ENCODE results near the gene MLLT6.

MLLT6 gene

DNA sequence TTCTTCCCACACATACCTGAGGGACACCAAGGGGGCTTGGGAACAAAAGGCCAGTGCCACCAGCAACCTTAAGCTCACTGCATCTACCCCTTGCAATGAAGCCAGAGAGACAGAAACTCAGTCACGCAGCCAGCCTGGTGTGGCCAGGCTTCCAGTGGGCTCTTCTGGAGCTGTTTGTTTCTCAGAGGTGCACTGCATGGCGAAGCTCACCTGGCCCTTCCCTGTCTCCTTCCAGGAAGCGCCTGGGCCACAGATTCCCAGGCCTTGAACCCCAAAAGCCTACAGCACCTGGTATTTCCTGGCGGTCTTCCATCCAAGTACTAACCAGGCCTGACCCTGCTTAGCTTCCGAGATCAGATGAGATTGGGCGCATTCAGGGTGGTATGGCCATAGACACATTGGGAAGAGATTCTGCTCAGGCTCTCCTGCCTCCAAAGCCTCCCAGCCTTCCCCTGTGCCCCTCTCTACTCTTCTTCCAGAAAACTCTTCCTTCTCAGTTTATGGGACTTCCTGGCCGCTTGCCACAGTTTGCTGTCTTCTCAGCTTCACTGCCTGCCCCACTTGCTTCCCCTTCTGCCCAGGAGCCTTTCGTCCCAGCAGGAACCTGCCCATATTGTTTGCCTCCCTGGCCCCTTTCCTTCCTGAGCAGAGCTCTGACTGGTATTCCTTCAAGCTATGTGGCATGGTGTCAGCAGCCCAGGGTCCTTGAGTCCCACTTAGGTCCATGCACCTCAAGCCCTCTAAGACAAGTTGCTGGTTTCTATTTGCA, 26.6 kb downstream of the MLLT6 start:
- DNase-seq (ENCODE audit: low spot score in 2 of 2) = no peak
- H3K27me3 ChIP-seq (ENCODE audit: low read depth) = no peaks in the 10 kb centered on the region
- H3K4me1 ChIP-seq = peaks cover 7% of the 10 kb centered on the region
- in situ Hi-C loops (cut with MboI; ENCODE audit: low sequenced_read_pairs) = loop anchor here (5.0 kb wide), 1 partner anchor 54 kb away; no protein-coding TSS in a partner anchor
- H3K4me3 ChIP-seq = peak overlapping the region; percentile 71
- H3K36me3 ChIP-seq (replicated peaks) = peaks cover 59% of the 10 kb centered on the region
- H3K9me3 ChIP-seq = 0 out of 2 replicates have a peak, but pooled peaks cover 2% of the 10 kb centered on the region

DNA sequence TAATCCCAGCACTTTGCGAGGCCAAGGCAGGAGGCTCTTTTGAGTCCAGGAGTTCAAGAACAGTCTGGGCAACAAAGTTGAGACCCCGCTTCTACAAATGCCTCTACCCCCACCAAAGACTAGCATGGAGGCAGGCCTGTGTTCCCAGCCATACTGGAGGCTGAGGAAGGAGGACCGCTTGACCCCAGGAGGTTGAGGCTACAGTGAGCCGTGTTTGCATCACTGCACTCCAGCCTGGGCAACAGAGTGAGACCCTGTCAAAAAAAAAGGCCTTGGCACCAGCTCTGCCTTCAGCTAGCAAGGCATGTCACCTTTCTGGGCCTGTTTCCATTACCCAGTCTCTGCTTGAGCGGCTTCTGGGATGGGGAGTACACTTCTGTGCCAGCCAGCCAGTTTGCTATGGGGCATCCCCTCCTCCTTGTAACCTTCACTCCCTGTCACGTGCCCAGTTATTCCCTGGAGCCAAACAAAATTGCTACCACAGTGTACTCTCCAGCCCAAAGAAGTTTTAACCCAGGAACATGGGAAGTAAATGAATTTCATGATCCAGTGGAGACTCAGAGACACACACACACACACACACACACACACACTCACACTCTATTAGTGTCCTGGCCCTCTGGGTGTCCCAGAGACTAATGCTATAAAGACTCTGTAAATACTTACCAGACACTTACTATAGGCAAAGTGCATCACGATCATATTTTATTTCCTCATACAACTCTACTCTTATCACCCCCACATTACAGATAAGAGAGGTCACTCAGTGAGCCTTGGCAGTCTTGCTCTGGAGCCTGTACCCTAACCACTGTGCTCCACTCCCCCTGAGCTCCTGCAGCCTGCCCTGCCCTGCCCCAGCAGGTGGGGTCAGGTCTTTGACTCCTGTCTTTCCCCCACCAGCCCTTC, 27.6 kb downstream of the MLLT6 start:
- Histone ChIP-seq H3K4me1 (peaks cover 7% of the 10 kb centered on the region), H3K27me3 (ENCODE audit: low read depth) (no peaks in the 10 kb centered on the region), H3K9me3 (0 out of 2 replicates have a peak, but pooled peaks cover 2% of the 10 kb centered on the region), H3K36me3 (replicated peaks) (peaks cover 68% of the 10 kb centered on the region), H3K4me3 (no peak overlapping the region)
- DNase-seq (ENCODE audit: low spot score in 2 of 2) = no peak
- in situ Hi-C loops (cut with MboI; ENCODE audit: low sequenced_read_pairs) = loop anchor here (5.0 kb wide), 1 partner anchor 55 kb away; no protein-coding TSS in a partner anchor

DNA sequence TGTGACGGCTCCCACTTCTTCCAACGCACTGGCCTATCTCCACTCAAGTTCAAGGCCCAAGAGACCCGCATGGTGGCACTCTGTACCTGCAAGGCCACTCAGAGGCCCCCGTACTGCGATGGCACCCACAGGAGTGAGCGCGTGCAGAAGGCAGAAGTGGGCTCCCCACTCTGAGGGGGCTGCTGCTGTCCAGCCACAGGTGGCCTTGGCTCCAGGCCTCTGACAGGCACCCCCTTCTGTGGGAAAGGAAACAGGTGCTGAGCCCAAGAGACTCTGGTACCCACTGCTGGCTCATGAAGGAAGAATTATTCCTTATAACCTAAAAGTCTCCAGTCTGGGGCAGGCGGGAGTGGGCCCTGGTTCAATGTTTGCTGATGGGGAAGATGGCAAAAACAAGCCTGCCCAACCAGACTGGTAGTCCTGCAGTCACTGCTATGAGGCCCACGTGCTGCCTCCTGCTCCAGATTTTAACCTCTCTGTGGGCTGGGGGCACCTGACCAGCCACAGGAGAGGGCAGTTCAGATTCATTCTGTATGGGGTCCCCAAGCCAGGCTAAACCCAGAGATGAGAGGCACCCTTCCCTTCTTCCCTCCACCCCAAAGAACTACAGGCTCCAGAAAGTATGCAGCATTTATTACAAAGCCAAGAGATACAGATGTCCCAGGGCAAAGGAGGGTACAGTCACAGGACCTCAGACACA, 28.4 kb downstream of the MLLT6 start:
- Histone ChIP-seq H3K4me1 (peaks cover 7% of the 10 kb centered on the region), H3K4me3 (no peak overlapping the region), H3K9me3 (0 out of 2 replicates have a peak, but pooled peaks cover 2% of the 10 kb centered on the region), H3K27me3 (ENCODE audit: low read depth) (no peaks in the 10 kb centered on the region), H3K36me3 (replicated peaks) (peaks cover 74% of the 10 kb centered on the region)
- in situ Hi-C loops (cut with MboI; ENCODE audit: low sequenced_read_pairs) = loop anchor here (5.0 kb wide), 1 partner anchor 56 kb away; no protein-coding TSS in a partner anchor
- DNase-seq (ENCODE audit: low spot score in 2 of 2) = no peak

DNA sequence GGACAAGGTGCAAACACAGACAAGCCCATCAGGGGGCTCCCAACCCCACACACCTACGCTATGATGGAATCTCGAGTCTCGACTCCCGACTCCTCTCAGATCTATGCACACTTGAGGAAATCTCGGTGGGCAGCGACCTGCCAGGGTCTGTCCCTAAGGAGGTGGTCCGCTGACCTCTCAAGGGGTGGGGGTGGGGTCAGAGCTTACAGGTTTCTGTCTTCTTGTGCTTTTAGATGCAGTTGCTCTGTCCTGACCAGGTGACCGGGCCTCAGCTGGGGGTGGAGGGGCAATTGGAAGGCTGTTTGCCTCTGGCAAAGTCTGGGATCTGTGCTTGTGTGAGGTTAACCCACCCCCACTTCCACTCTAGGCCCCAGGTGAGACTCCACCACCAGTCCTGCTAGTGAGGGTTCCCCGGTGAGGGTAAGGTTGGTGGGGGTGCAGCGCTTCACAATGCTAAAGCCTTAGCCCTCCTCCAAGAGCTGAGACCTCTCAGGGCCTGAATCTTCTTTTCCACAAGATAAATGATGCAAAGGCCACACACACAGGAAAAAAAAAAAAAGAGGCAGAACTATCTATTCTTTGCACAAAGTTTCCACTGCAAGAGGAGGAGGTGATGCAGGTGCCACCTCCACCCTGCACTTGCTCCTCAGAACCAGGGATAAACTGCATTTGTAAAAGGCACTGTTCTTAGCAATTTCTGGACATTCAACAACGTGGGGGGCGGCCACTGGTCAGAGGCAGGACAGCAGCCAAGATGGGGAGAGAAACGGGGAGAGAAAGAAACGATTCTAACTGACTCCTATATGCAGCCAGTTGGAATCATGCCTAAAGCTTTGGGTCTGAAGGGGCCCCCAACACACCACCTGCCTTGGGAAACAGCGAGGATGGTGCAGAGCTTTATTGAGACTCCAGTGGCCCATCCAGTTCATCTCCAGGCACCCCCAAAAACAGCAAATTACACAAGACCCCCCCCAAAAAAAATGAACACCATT, 29.2 kb downstream of the MLLT6 start:
- H3K9me3 ChIP-seq = 0 out of 2 replicates have a peak, but pooled peaks cover 2% of the 10 kb centered on the region
- peaks cover 82% of the 10 kb centered on the region for H3K36me3 ChIP-seq (replicated peaks)
- peaks cover 7% of the 10 kb centered on the region for H3K4me1 ChIP-seq
- H3K4me3 ChIP-seq = no peak overlapping the region
- in situ Hi-C loops (cut with MboI; ENCODE audit: low sequenced_read_pairs) = loop anchor here (5.0 kb wide), 1 partner anchor 57 kb away; no protein-coding TSS in a partner anchor
- peak in 1 of 2 experiments; percentile 55 for DNase-seq (ENCODE audit: low spot score in 2 of 2)
- H3K27me3 ChIP-seq (ENCODE audit: low read depth) = no peaks in the 10 kb centered on the region

DNA sequence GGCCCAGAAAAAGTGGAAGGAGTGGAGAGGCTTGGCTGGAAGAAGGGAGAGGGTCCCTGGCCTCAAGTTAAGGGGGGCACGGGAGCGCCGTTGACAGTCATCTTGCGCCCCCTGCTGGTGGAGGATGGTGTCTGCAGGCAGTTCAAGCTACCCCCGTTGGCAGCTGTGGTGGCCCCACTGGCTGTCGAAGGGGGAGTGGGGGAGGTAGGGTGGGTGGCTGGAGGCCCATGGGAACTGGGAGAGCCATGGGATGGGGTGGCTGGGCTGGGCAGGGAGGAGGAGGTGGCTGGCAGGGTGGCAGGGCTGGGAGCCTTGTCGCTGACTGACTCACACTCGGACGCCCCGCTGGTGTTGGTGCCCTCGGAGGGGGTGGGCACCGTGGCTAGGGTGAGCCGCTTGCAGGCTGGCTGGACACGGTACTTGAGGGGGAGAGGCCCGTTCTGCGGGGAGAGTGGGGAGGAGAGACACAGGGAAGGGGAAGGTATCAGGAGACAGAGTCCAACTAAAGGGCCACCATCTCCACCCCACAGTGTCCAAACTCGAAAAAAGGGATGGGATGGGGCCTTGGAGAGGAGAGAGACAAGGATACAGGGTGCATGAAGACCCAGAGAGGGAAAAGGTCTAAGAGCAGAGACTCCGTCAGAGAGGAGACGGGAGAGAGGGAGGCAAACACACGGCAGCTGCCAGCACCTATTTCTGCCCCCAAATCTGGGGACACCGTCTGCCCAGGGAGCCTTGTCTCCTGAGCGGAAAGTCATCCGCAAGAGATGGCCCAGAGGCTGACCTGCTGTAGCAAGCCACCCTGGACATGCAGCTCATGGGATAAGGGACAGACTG, 30.3 kb downstream of the MLLT6 start:
- Histone ChIP-seq H3K36me3 (replicated peaks) (peaks cover 84% of the 10 kb centered on the region), H3K4me3 (no peak overlapping the region), H3K4me1 (peaks cover 7% of the 10 kb centered on the region), H3K27me3 (ENCODE audit: low read depth) (no peaks in the 10 kb centered on the region), H3K9me3 (0 out of 2 replicates have a peak, but pooled peaks cover 2% of the 10 kb centered on the region)
- DNase-seq (ENCODE audit: low spot score in 2 of 2) = peak in 1 of 2 experiments; percentile 82
- in situ Hi-C loops (cut with MboI; ENCODE audit: low sequenced_read_pairs) = no loop called here

DNA sequence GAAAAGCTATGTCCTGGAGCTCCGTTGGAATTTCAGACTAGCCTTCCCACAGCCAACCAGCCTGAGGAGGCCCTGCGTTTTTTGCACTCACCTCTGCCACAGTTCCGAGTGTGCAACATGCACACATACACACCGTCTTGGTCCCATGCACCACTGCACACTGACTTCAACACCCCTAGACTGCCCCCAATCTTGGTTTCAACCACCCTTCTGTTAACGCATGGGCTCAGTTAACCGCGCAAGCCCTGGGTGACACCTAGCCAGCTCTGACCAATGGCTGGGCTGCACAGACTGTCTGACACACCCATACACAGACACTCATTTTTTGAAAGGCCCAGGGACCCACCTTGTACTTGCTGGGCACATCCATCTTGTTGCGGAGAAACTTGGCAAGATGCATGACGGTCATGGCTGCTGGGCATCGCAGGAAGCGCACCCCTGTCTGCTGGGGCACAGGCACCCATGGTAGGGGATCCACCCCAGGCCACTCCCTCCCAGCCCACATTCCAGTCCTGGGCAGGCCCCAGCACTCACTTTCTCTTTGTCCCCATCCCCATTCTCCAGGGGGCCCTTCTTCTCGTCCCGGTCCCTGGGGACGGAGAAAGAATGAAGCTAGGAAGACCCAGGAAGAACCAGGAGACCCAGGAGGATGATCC, 33.1 kb downstream of the MLLT6 start:
- no peak for DNase-seq (ENCODE audit: low spot score in 2 of 2)
- in situ Hi-C loops (cut with MboI; ENCODE audit: low sequenced_read_pairs) = no loop called here
- Histone ChIP-seq H3K27me3 (ENCODE audit: low read depth) (no peaks in the 10 kb centered on the region), H3K4me3 (no peak overlapping the region), H3K36me3 (replicated peaks) (peaks cover 64% of the 10 kb centered on the region), H3K9me3 (no peaks in the 10 kb centered on the region), H3K4me1 (no peaks in the 10 kb centered on the region)

DNA sequence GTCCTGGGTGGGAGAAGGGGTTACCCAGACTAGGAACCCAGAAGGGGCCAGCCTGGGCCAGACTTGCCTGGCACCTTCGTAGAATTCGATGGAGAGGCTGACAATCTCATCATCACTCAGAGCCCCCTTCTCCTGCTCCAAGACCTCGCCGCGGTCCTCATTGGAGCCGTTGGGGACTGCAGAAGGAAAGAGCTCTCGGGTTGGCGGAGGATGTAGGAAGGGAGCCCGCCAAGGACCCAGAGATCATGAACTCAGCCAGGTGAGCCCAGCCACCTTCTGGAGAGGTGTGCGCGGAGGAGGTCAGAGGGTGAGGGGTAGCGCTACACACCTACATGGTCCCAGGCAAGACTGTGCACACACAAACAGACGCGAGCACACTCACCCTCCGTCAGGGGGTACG, 33.6 kb downstream of the MLLT6 start:
- in situ Hi-C loops (cut with MboI; ENCODE audit: low sequenced_read_pairs) = no loop called here
- Histone ChIP-seq H3K4me3 (no peak overlapping the region), H3K4me1 (no peaks in the 10 kb centered on the region), H3K27me3 (ENCODE audit: low read depth) (no peaks in the 10 kb centered on the region), H3K36me3 (replicated peaks) (peaks cover 59% of the 10 kb centered on the region), H3K9me3 (no peaks in the 10 kb centered on the region)
- no peak for DNase-seq (ENCODE audit: low spot score in 2 of 2)

DNA sequence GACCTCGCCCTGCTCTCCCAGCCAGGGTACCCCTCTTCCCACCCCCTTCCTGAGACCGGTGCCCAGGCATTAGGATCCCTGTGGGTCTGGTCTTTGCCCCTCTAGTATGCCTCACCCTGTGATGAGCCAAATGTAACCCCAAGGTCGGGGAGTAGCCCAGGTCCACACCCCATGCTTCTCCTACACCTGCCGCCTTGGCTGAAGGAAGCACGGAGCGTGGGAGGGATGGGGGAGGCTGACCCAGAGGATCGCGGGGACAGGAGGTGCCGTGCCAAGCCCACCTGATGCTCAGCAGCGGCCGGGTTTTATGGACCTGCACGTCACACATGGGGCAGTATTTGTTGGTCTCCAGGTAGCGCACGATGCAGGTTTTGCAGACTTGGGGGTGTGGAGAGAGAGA, 34.2 kb downstream of the MLLT6 start:
- in situ Hi-C loops (cut with MboI; ENCODE audit: low sequenced_read_pairs) = no loop called here
- Histone ChIP-seq H3K36me3 (replicated peaks) (peaks cover 53% of the 10 kb centered on the region), H3K4me1 (no peaks in the 10 kb centered on the region), H3K9me3 (no peaks in the 10 kb centered on the region), H3K27me3 (ENCODE audit: low read depth) (no peaks in the 10 kb centered on the region), H3K4me3 (no peak overlapping the region)
- DNase-seq (ENCODE audit: low spot score in 2 of 2) = no peak

DNA sequence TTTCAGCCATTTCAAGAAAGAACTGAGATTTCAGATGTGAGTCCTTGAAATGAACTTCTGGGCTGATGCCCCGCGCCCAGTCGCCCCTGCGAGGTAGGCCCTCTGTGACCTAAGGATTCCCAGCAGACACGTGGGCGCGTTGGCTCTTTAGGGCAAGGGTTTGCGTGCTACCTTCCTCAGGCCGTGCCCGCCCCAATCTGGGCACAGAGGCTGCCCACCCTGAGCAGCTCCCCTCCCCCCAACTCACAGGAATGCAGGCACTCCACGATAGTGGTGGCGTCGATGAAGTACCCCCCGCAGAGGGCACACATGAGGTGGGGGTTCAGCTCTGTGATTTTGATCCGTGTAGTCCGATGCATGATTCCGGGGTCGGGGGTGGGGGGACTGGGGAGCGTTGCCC, 35.0 kb downstream of the MLLT6 start:
- H3K27me3 ChIP-seq (ENCODE audit: low read depth) = no peaks in the 10 kb centered on the region
- no peaks in the 10 kb centered on the region for H3K4me1 ChIP-seq
- no peak overlapping the region for H3K4me3 ChIP-seq
- in situ Hi-C loops (cut with MboI; ENCODE audit: low sequenced_read_pairs) = no loop called here
- DNase-seq (ENCODE audit: low spot score in 2 of 2) = no peak
- H3K36me3 ChIP-seq (replicated peaks) = peaks cover 53% of the 10 kb centered on the region
- H3K9me3 ChIP-seq = no peaks in the 10 kb centered on the region

DNA sequence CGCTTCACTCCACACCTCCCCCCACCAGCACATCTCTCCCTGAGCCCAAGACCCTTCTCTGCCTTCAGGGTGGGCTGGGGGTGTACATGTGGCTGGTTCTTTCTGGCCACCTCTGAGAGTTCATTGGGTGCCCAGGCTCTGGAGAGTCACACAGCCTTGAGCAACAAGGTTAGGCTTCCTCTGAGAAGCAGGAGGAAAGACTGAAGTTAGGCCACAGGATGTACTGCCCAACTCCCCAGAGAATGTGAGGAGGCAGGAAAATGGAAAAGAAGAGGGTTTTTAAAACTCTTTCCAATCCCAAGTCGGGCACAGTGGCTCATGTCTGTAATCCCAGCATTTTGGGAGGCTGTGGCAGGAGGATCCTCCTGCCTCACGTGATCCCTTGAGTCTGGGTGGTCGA, 35.7 kb downstream of the MLLT6 start:
- in situ Hi-C loops (cut with MboI; ENCODE audit: low sequenced_read_pairs) = no loop called here
- Histone ChIP-seq H3K9me3 (no peaks in the 10 kb centered on the region), H3K27me3 (ENCODE audit: low read depth) (no peaks in the 10 kb centered on the region), H3K36me3 (replicated peaks) (peaks cover 45% of the 10 kb centered on the region), H3K4me3 (no peak overlapping the region), H3K4me1 (peaks cover 4% of the 10 kb centered on the region)
- DNase-seq (ENCODE audit: low spot score in 2 of 2) = no peak

DNA sequence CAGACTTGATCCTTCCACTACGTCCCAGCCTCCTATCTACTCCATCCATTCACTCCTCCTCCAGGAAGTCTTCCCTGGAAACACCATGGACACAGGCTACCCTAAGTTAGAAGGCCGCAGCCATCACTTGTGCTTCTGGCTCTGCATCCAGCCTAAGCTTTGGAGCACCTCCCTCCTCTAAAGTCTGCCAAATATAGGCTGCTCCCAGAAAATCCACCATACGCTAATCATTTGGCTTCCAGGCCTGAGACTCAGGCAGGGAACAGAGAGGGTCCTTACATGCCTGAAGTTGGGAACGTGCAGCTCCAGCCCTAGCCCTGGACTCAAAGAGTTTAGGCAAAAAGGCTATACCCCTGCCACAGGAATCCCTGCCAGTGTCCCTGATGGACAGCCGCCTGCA, 36.4 kb downstream of the MLLT6 start:
- H3K27me3 ChIP-seq (ENCODE audit: low read depth) = no peaks in the 10 kb centered on the region
- in situ Hi-C loops (cut with MboI; ENCODE audit: low sequenced_read_pairs) = no loop called here
- peaks cover 7% of the 10 kb centered on the region for H3K4me1 ChIP-seq
- no peaks in the 10 kb centered on the region for H3K9me3 ChIP-seq
- no peak overlapping the region for H3K4me3 ChIP-seq
- no peak for DNase-seq (ENCODE audit: low spot score in 2 of 2)
- peaks cover 39% of the 10 kb centered on the region for H3K36me3 ChIP-seq (replicated peaks)

Measured in HAP-1 (cell line).